Lower leg skin (tissue), 3 donors: Measurements from ENCODE around the gene CPXM2.

Source experiments
- POLR2A ChIP-seq, 2 donors: fragments of 450-650 bp; IDR thresholded peaks; one replicate each; pipeline ENCODE4 v1.6.1; 2016 to 2017; ENCODE audit warnings: antibody characterized with exemption in 2 of 2, mild to moderate bottlenecking in 1 of 2, moderate library complexity in 1 of 2
- TF ChIP-seq, protein P1 (sequence below), 3 donors: fragments of 450-650 bp; IDR thresholded peaks; one replicate each; pipeline ENCODE4 v1.5.1; 2016; ENCODE audit warnings: antibody characterized with exemption in 3 of 3, mild to moderate bottlenecking in 3 of 3, moderate library complexity in 2 of 3

- TF ChIP-seq, protein P1, sequence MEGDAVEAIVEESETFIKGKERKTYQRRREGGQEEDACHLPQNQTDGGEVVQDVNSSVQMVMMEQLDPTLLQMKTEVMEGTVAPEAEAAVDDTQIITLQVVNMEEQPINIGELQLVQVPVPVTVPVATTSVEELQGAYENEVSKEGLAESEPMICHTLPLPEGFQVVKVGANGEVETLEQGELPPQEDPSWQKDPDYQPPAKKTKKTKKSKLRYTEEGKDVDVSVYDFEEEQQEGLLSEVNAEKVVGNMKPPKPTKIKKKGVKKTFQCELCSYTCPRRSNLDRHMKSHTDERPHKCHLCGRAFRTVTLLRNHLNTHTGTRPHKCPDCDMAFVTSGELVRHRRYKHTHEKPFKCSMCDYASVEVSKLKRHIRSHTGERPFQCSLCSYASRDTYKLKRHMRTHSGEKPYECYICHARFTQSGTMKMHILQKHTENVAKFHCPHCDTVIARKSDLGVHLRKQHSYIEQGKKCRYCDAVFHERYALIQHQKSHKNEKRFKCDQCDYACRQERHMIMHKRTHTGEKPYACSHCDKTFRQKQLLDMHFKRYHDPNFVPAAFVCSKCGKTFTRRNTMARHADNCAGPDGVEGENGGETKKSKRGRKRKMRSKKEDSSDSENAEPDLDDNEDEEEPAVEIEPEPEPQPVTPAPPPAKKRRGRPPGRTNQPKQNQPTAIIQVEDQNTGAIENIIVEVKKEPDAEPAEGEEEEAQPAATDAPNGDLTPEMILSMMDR (IDR thresholded peaks at IDR 0.05) = no peak
- TF ChIP-seq POLR2A (IDR thresholded peaks at IDR 0.05) = no peak
Observed at GRCh38 chr10:123760356-123761037, 131.1 kb downstream of the CPXM2 start.
